ENCODE results near the gene GAPDH.
"Not testable (repeated sequence)": the region's sequence is repeated elsewhere in the genome, so short reads cannot be mapped to it uniquely, and the experiment has no call there.

GAPDH gene

DNA sequence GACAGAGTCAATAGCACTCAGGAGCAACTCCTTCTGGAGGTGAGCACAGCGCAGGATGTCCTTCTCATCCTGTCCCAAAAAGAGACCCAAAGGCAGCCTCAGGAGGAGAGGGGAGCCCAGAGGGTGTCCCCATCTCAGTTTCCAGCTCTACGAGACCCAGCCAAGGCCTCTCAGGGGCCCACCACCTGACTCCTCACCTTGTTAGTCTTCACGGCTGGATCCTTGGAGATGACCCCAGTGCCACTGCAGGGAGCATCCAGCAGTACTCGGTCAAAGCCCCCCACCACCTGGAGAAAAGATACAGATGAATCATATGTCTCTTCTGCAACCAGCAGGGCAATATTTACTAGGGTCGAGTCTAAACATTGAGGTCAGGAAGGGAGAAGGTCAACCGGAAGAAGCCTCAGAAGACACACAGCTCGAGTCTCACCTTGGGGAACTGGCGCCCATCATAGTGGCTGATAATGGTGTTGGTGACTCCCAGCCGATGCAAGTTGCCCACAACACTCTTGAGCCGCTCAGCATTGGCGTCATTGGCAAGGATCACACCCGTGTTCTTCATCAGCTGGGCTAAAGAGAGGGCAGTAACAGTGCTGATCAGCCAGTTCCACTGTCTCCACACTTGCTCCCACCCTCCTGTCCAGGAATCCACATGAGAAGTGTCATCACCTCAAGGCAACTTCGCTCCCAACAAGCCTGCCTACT lies 26.3 kb downstream of the GAPDH start:
- no peak for DNase-seq (ENCODE audit: low read depth in 2 of 2, low spot score in 1 of 2)

GRCh38 chr12:6562881-6563280 lies 28.6 kb downstream of the GAPDH start:
- no peak for DNase-seq (ENCODE audit: low read depth in 2 of 2, low spot score in 1 of 2)

- DNase-seq (ENCODE audit: low read depth in 2 of 2, low spot score in 1 of 2) = peak; percentile 21 to 56
Measured at GRCh38 chr12:6563448-6564050, 29.2 kb downstream of the GAPDH start.

DNA sequence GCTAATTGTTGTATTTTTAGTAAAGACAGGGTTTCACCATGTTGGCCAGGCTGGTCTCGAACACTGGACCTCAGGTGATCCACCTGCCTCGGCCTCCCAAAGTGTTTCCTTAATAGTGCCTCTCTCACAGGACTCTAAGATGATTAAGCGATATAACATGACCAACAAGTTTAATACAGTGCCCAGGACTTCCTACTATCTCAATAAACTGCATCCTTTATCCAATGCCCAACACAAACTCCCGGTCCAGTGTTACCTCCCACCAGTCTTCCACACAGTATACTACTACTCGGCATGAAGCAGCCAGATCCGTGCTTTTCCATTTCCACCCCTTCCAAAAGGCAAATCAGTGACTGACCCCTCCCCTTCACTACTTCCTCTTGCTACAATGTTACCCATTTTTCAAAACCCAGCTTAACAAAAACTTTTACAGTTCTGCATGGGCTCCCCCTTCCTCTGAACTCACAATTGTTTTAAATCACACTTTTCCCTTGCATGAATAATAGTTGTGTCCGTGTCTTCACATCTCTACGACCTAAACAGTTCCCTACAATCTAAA lies 32.9 kb downstream of the GAPDH start:
- no peak for DNase-seq (ENCODE audit: low read depth in 2 of 2, low spot score in 1 of 2)

GRCh38 chr12:6569312-6569711 lies 35.0 kb downstream of the GAPDH start:
- DNase-seq (ENCODE audit: low read depth in 2 of 2, low spot score in 1 of 2) = no peak

DNA sequence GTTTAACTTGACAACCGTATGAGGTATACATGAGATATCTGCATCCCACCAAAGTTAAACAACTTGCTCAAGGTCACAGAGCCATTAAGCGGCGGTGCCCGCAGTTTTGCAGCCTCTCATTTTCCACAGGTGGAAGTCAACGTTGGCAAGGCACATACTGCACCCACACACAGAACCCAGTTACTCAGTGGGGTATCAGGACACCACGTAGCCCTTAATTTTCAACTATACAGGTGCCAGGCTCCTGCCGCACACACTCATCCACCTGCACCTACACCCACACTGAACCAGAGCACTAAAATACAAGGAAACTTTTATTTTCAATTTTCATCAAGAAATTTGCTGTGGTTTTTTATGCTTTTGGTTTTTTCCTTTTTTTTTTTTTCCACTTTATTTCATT lies 35.5 kb downstream of the GAPDH start:
- no peak for DNase-seq (ENCODE audit: low read depth in 2 of 2, low spot score in 1 of 2)

- DNase-seq (ENCODE audit: low read depth in 2 of 2, low spot score in 1 of 2) = no peak
Measured at GRCh38 chr12:6570264-6570887, 36.1 kb downstream of the GAPDH start.

DNA sequence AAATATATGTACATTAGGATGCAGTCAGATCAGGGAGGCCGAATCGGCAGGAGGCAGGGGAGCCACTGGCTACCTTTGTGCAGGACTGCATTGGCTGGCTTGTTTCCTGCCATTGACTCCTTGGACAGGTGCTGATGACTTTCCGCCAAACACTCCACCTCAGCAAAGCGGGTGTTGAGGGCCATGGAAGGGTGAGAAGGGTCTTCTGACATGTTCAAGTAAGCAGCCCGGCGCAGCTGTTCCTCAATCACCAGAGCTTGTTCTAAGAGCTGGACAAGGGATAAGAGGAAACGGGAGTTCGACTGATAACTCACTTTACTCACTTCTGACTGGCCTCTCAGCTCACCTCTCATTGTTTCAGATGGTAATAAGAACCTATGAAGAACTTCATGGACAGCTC lies 38.7 kb downstream of the GAPDH start:
- no peak for DNase-seq (ENCODE audit: low read depth in 2 of 2, low spot score in 1 of 2)

- DNase-seq (ENCODE audit: low read depth in 2 of 2, low spot score in 1 of 2) = no peak
Measured at GRCh38 chr12:6574576-6575295, 40.4 kb downstream of the GAPDH start.

GRCh38 chr12:6575648-6576047 lies 41.3 kb downstream of the GAPDH start:
- DNase-seq (ENCODE audit: low read depth in 2 of 2, low spot score in 1 of 2) = no peak

DNA sequence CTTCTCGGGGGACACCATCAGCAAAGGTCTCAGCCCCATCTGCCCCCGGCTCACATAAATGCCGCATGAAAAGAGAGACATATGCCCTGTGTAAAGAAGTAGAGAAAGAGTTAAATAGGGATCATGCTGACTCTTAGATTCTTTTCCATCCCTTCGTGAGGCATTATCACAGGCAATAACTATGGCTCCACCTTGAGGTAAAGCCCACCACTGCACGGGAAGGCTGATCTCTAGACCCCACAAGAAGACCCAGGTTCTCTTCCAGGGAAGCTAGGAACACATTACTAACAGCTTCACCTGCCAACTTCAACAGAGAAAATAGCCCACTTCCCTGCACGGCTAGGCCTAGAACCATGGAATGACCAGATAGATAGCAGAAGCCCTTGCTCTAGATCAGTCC lies 47.9 kb downstream of the GAPDH start:
- no peak for DNase-seq (ENCODE audit: low read depth in 2 of 2, low spot score in 1 of 2)

GRCh38 chr12:6582959-6583358 lies 48.6 kb downstream of the GAPDH start:
- no peak for DNase-seq (ENCODE audit: low read depth in 2 of 2, low spot score in 1 of 2)

DNA sequence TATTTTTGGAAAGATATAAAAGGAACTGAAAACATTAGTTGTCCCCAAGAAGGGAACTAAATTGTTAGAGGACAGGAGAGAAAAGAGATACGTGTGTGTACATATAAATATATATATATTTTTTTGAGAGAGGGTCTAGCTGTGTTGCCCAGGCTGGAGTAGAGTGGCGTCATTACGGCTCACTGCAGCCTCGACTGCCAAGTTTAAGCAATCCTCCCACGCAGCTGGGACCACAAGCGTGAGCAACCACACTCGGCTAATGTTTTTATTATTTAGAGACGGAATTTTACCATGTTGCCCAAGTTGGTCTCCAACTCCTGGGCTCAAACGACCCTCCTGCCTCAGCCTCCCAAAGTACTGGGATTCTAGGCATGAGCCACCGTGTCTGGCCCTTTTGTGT lies 50.0 kb downstream of the GAPDH start:
- no peak for DNase-seq (ENCODE audit: low read depth in 2 of 2, low spot score in 1 of 2)

GRCh38 chr12:6586569-6586968 lies 52.3 kb downstream of the GAPDH start:
- DNase-seq (ENCODE audit: low read depth in 2 of 2, low spot score in 1 of 2) = not testable (repeated sequence)

Measured in stimulated activated CD8-positive, alpha-beta memory T cell treated with anti-CD3 and anti-CD28 coated beads, Interleukin-4, amount 100 ng/mL, for 4 hours (primary cell).